ENCODE results near the gene GPR143.

GPR143 gene

DNA sequence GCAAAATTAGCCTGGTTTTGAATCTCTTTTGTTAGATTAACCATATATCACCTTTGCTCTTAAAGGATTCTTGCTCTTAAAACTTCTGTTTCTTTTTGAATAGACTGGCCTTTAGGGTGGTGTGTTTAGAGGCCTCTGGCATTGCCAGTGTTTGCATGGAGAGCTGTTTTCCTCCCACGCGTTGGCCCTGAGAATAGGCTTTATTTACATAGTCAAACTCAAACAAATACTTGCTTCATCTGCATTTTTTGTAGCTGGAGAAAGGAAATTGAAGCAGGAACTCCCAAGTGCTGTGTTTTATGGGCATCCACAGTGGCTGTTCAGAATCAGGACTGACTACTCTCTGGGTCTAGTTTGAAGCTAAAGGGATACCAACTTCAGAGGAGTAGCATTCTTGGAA, 23.3 kb upstream of the GPR143 start:
- Histone ChIP-seq H3K4me3 (replicated peaks; ENCODE audit: insufficient read depth, low read length) (no peak overlapping the region), H3K27ac (replicated peaks) (no peak overlapping the region)

DNA sequence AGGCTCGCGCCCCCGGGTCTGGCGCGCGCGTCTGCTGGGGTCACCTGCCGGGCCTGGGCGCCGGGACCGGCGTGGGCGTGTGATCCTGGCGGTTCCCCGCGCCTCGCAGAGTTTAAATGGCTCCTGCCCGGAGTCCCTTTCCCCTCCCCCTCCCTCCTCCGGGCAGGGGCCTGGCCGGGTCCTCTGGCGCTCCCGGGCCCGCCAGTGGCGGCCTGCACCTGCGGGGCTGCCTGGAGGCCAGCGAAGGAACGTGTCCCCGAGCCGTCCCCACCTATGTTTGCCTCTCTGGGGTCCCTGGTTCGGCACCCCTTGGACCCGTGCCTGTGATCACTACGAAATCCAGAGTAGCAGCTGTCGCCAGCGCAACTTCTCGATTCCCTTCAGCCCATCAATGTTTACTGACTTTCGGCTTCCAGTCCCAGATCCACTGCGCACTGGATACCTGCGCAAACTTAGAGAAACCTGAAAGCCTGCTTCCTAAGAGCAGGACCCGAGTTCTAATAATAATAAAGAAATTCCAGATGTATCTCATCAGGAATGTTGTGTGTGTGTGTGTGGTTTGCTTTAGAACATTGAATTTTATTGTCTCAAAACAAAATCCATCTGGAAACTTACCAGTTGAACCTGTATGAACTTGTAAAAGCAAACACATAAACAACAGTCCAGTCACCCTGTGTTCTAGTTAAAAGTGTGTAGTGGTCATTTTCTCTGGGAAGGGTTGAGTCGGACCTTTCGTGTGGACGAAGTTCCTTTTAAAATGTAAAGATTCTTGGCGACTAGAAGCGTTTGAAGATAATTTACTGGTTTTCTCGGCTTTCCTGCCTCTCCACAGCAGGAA, 21.4 kb upstream of the GPR143 start:
- Histone ChIP-seq H3K4me3 (replicated peaks; ENCODE audit: insufficient read depth, low read length) (no peak overlapping the region), H3K27ac (replicated peaks) (no peak overlapping the region), H3K27me3 (ENCODE audit: insufficient read depth, poor library complexity, severe bottlenecking) (peaks cover 21% of the 10 kb centered on the region)
- no peak for TF ChIP-seq SPI1 (IDR thresholded peaks at IDR 0.05; ENCODE audit: borderline replicate concordance, low read depth)
- TF ChIP-seq POLR2AphosphoS5 (IDR thresholded peaks at IDR 0.05; ENCODE audit: low read depth), result no peak
- no peak for TF ChIP-seq GABPA (IDR thresholded peaks at IDR 0.05; ENCODE audit: low read depth)
- no peak for DNase-seq (ENCODE audit: low read depth in 1 of 2, low spot score in 1 of 2)

More for the DNA sequence above, 23.3 kb upstream of the GPR143 start:
- TF ChIP-seq, protein P1, sequence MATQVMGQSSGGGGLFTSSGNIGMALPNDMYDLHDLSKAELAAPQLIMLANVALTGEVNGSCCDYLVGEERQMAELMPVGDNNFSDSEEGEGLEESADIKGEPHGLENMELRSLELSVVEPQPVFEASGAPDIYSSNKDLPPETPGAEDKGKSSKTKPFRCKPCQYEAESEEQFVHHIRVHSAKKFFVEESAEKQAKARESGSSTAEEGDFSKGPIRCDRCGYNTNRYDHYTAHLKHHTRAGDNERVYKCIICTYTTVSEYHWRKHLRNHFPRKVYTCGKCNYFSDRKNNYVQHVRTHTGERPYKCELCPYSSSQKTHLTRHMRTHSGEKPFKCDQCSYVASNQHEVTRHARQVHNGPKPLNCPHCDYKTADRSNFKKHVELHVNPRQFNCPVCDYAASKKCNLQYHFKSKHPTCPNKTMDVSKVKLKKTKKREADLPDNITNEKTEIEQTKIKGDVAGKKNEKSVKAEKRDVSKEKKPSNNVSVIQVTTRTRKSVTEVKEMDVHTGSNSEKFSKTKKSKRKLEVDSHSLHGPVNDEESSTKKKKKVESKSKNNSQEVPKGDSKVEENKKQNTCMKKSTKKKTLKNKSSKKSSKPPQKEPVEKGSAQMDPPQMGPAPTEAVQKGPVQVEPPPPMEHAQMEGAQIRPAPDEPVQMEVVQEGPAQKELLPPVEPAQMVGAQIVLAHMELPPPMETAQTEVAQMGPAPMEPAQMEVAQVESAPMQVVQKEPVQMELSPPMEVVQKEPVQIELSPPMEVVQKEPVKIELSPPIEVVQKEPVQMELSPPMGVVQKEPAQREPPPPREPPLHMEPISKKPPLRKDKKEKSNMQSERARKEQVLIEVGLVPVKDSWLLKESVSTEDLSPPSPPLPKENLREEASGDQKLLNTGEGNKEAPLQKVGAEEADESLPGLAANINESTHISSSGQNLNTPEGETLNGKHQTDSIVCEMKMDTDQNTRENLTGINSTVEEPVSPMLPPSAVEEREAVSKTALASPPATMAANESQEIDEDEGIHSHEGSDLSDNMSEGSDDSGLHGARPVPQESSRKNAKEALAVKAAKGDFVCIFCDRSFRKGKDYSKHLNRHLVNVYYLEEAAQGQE (IDR thresholded peaks at IDR 0.05; ENCODE audit: insufficient replicate concordance, low read depth), result no peak
- no peak for TF ChIP-seq POLR2AphosphoS5 (IDR thresholded peaks at IDR 0.05; ENCODE audit: low read depth)
- no peak for TF ChIP-seq SPI1 (IDR thresholded peaks at IDR 0.05; ENCODE audit: borderline replicate concordance, low read depth)
- TF ChIP-seq, protein P2, sequence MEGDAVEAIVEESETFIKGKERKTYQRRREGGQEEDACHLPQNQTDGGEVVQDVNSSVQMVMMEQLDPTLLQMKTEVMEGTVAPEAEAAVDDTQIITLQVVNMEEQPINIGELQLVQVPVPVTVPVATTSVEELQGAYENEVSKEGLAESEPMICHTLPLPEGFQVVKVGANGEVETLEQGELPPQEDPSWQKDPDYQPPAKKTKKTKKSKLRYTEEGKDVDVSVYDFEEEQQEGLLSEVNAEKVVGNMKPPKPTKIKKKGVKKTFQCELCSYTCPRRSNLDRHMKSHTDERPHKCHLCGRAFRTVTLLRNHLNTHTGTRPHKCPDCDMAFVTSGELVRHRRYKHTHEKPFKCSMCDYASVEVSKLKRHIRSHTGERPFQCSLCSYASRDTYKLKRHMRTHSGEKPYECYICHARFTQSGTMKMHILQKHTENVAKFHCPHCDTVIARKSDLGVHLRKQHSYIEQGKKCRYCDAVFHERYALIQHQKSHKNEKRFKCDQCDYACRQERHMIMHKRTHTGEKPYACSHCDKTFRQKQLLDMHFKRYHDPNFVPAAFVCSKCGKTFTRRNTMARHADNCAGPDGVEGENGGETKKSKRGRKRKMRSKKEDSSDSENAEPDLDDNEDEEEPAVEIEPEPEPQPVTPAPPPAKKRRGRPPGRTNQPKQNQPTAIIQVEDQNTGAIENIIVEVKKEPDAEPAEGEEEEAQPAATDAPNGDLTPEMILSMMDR (IDR thresholded peaks at IDR 0.05; ENCODE audit: insufficient read depth, low read length), result no peak
- no peak for TF ChIP-seq GABPA (IDR thresholded peaks at IDR 0.05; ENCODE audit: low read depth)
- peaks cover 21% of the 10 kb centered on the region for H3K27me3 ChIP-seq (ENCODE audit: insufficient read depth, poor library complexity, severe bottlenecking)
- DNase-seq (ENCODE audit: low read depth in 1 of 2, low spot score in 1 of 2), result no peak

DNA sequence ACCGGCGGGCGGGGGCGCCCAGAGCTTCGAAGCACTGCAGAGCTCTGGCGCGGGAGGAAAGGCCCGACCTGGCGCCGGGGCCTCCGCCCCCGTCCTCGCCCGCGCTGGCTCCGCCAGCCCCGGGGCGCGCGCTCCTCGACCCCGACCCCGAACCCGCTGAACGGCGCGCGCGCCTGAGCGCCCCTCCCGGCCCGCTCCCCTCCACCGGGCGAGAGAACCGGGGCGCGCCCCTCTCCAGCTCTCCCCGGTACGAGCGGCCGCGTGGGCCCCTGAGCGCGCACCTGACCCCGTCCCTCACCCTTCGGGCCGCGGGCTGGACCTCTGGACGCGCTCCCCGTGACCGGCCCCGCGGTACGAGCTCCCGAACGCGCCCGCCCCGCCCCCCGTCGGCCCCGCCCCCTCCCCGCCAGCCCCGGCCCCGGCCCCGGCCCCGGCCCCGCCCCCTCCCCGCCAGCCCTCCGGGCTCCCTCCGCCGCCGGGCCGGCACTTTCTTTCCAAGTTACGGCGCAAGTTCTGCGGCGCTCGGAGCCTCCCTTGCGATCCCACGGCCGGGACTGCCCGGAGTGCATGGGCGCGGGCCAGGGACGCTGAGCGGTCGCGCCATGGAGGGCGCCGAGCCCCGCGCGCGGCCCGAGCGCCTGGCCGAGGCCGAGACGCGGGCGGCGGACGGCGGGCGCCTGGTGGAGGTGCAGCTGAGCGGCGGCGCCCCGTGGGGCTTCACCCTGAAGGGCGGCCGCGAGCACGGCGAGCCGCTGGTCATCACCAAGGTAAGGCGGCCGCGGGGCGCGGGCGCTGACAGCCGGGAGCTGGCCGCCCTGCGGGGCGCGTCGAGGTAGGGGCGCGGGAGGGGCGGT, 20.5 kb upstream of the GPR143 start, which contains the start of gene SHROOM2:
TSS of gene SHROOM2 (plus strand) at position 486 of the 854 bp plus-strand sequence. CDS start at position 603, 117 bp downstream.
- H3K27me3 ChIP-seq (ENCODE audit: insufficient read depth, poor library complexity, severe bottlenecking), result peaks cover 21% of the 10 kb centered on the region
- TF ChIP-seq, protein P2 (IDR thresholded peaks at IDR 0.05; ENCODE audit: insufficient read depth, low read length), result no peak
- TF ChIP-seq POLR2AphosphoS5 (IDR thresholded peaks at IDR 0.05; ENCODE audit: low read depth), result no peak
- TF ChIP-seq, protein P1 (IDR thresholded peaks at IDR 0.05; ENCODE audit: insufficient replicate concordance, low read depth), result no peak
- no peak for TF ChIP-seq SPI1 (IDR thresholded peaks at IDR 0.05; ENCODE audit: borderline replicate concordance, low read depth)
- TF ChIP-seq GABPA (IDR thresholded peaks at IDR 0.05; ENCODE audit: low read depth), result no peak
- H3K27ac ChIP-seq (replicated peaks), result no peak within 1 kb of the TSS
- no peak for DNase-seq (ENCODE audit: low read depth in 1 of 2, low spot score in 1 of 2)
- H3K4me3 ChIP-seq (replicated peaks; ENCODE audit: insufficient read depth, low read length), result no peak within 1 kb of the TSS

Data from HL-60 (cell line).